Muscle layer of duodenum (tissue), 2 donors: ENCODE measurements around the gene ADAMTSL2.

Source experiments
- H3K27ac ChIP-seq: one replicate; pipeline ENCODE4 v1.7.0; 2013; ENCODE audit warnings: mild to moderate bottlenecking, low read length
- H3K27me3 ChIP-seq: one replicate; pipeline ENCODE4 v1.7.0; 2013; ENCODE audit warnings: low read depth, mild to moderate bottlenecking, control low read depth, low read length
- H3K36me3 ChIP-seq, 2 donors: one replicate each; pipeline ENCODE4 v1.7.0; 2013; ENCODE audit warnings: low read length in 2 of 2, control low read depth in 1 of 2, mild to moderate bottlenecking in 1 of 2; ENCODE audit not compliant: insufficient read depth in 2 of 2, control insufficient read depth in 1 of 2
- H3K4me1 ChIP-seq, 2 donors: one replicate each; pipeline ENCODE4 v1.7.0; 2013; ENCODE audit warnings: low read length in 2 of 2, mild to moderate bottlenecking in 2 of 2, control low read depth in 1 of 2, moderate library complexity in 1 of 2; ENCODE audit not compliant: insufficient read depth in 2 of 2, control insufficient read depth in 1 of 2
- H3K4me3 ChIP-seq, 2 donors: one replicate each; pipeline ENCODE4 v1.7.0; 2013; ENCODE audit warnings: low read length in 2 of 2, low read depth in 1 of 2, mild to moderate bottlenecking in 1 of 2
- H3K9me3 ChIP-seq, 2 donors: one replicate each; pipeline ENCODE4 v1.7.0; 2013; ENCODE audit warnings: low read length in 2 of 2, control low read depth in 1 of 2, mild to moderate bottlenecking in 1 of 2; ENCODE audit not compliant: control insufficient read depth in 1 of 2
- donor health status: healthy.

Gene ADAMTSL2

GRCh38 chr9:133600739-133601138, 66.2 kb downstream of the ADAMTSL2 start:
- H3K36me3 ChIP-seq: no peaks in the 10 kb centered on the region
- no peaks in the 10 kb centered on the region for H3K4me1 ChIP-seq
- H3K4me3 ChIP-seq: no peak overlapping the region
- no peaks in the 10 kb centered on the region for H3K27me3 ChIP-seq
- no peak overlapping the region for H3K27ac ChIP-seq
- H3K9me3 ChIP-seq: peaks cover 12 to 25% of the 10 kb centered on the region in 2 donors

- no peaks in the 10 kb centered on the region for H3K4me1 ChIP-seq
- H3K27me3 ChIP-seq: no peaks in the 10 kb centered on the region
- H3K4me3 ChIP-seq: no peak overlapping the region
- H3K27ac ChIP-seq: no peak overlapping the region
- peaks cover 11 to 21% of the 10 kb centered on the region in 2 donors for H3K9me3 ChIP-seq
- no peaks in the 10 kb centered on the region for H3K36me3 ChIP-seq
Measured at GRCh38 chr9:133601746-133602145, 67.2 kb downstream of the ADAMTSL2 start.

GRCh38 chr9:133602277-133602676, 67.8 kb downstream of the ADAMTSL2 start:
- Histone ChIP-seq H3K36me3 (no peaks in the 10 kb centered on the region), H3K27ac (no peak overlapping the region), H3K4me3 (no peak overlapping the region), H3K9me3 (peaks cover 6 to 16% of the 10 kb centered on the region in 2 donors), H3K27me3 (no peaks in the 10 kb centered on the region), H3K4me1 (no peaks in the 10 kb centered on the region)

GRCh38 chr9:133603135-133603927, 68.8 kb downstream of the ADAMTSL2 start:
- H3K9me3 ChIP-seq: peaks cover 0 to 6% of the 10 kb centered on the region in 2 donors
- H3K36me3 ChIP-seq: no peaks in the 10 kb centered on the region
- no peaks in the 10 kb centered on the region for H3K4me1 ChIP-seq
- no peak overlapping the region for H3K4me3 ChIP-seq
- no peaks in the 10 kb centered on the region for H3K27me3 ChIP-seq
- no peak overlapping the region for H3K27ac ChIP-seq

GRCh38 chr9:133604214-133604613, 69.7 kb downstream of the ADAMTSL2 start:
- H3K9me3 ChIP-seq: no peaks in the 10 kb centered on the region
- H3K4me1 ChIP-seq: no peaks in the 10 kb centered on the region
- H3K4me3 ChIP-seq: no peak overlapping the region
- H3K27me3 ChIP-seq: no peaks in the 10 kb centered on the region
- H3K27ac ChIP-seq: no peak overlapping the region
- no peaks in the 10 kb centered on the region for H3K36me3 ChIP-seq

GRCh38 chr9:133604856-133605255, 70.4 kb downstream of the ADAMTSL2 start:
- Histone ChIP-seq H3K27ac (no peak overlapping the region), H3K9me3 (no peaks in the 10 kb centered on the region), H3K36me3 (no peaks in the 10 kb centered on the region), H3K27me3 (no peaks in the 10 kb centered on the region), H3K4me3 (no peak overlapping the region), H3K4me1 (no peaks in the 10 kb centered on the region)

GRCh38 chr9:133605446-133605845, 70.9 kb downstream of the ADAMTSL2 start:
- Histone ChIP-seq H3K27ac (no peak overlapping the region), H3K4me3 (no peak overlapping the region), H3K9me3 (no peaks in the 10 kb centered on the region), H3K4me1 (no peaks in the 10 kb centered on the region), H3K27me3 (peaks cover 1% of the 10 kb centered on the region), H3K36me3 (no peaks in the 10 kb centered on the region)

GRCh38 chr9:133605856-133606707, 71.6 kb downstream of the ADAMTSL2 start:
- no peaks in the 10 kb centered on the region for H3K4me1 ChIP-seq
- H3K36me3 ChIP-seq: no peaks in the 10 kb centered on the region
- no peak overlapping the region for H3K27ac ChIP-seq
- H3K4me3 ChIP-seq: no peak overlapping the region
- no peaks in the 10 kb centered on the region for H3K9me3 ChIP-seq
- peaks cover 7% of the 10 kb centered on the region for H3K27me3 ChIP-seq

GRCh38 chr9:133606708-133607025, 72.2 kb downstream of the ADAMTSL2 start:
- no peaks in the 10 kb centered on the region for H3K4me1 ChIP-seq
- H3K9me3 ChIP-seq: no peaks in the 10 kb centered on the region
- H3K4me3 ChIP-seq: no peak overlapping the region
- H3K27me3 ChIP-seq: peaks cover 9% of the 10 kb centered on the region
- H3K36me3 ChIP-seq: no peaks in the 10 kb centered on the region
- H3K27ac ChIP-seq: no peak overlapping the region

GRCh38 chr9:133607381-133607780, 72.9 kb downstream of the ADAMTSL2 start:
- Histone ChIP-seq H3K9me3 (no peaks in the 10 kb centered on the region), H3K36me3 (no peaks in the 10 kb centered on the region), H3K27ac (no peak overlapping the region), H3K4me3 (no peak overlapping the region), H3K4me1 (no peaks in the 10 kb centered on the region), H3K27me3 (peaks cover 9% of the 10 kb centered on the region)

GRCh38 chr9:133607976-133608375, 73.5 kb downstream of the ADAMTSL2 start:
- no peaks in the 10 kb centered on the region for H3K4me1 ChIP-seq
- no peak overlapping the region for H3K27ac ChIP-seq
- peaks cover 9% of the 10 kb centered on the region for H3K27me3 ChIP-seq

More at GRCh38 chr9:133607976-133608375, 73.5 kb downstream of the ADAMTSL2 start:
- no peaks in the 10 kb centered on the region for H3K36me3 ChIP-seq
- no peaks in the 10 kb centered on the region for H3K9me3 ChIP-seq
- no peak overlapping the region for H3K4me3 ChIP-seq
